H9 (cell line): Measurements from ENCODE around the gene RWDD4. TPM values are rescaled to one million over a fixed set of nuclear protein-coding genes. Genes with fewer than 3 reads are reported as not detected.

Source experiments
- DNase-seq: peaks from one replicate; pipeline ENCODE4 v3.0.0-alpha.2; 2017
- H2AFZ ChIP-seq: one replicate; pipeline ENCODE4 v1.6.1; 2013; ENCODE audit warnings: mild to moderate bottlenecking, low read length, control low read depth, moderate library complexity
- H2AK5ac ChIP-seq: 2 replicates; pipeline ENCODE4 v1.6.1; 2013; ENCODE audit warnings: low read length, control low read depth, mixed read lengths; ENCODE audit not compliant: insufficient read length
- H2BK120ac ChIP-seq: one replicate; pipeline ENCODE4 v1.6.1; 2013; ENCODE audit warnings: low read depth, mild to moderate bottlenecking, low read length, control low read depth, inconsistent platforms; ENCODE audit not compliant: poor library complexity, severe bottlenecking
- H2BK12ac ChIP-seq: 2 replicates; pipeline ENCODE4 v1.6.1; 2013; ENCODE audit warnings: low read length, control low read depth, mixed read lengths, low read depth; ENCODE audit not compliant: insufficient read length
- H2BK15ac ChIP-seq: 2 replicates; pipeline ENCODE4 v1.6.1; 2013; ENCODE audit warnings: low read depth, low read length, control low read depth
- H2BK20ac ChIP-seq: one replicate; pipeline ENCODE4 v1.6.1; 2013; ENCODE audit warnings: low read depth, mild to moderate bottlenecking, low read length, control low read depth, inconsistent platforms; ENCODE audit not compliant: poor library complexity, severe bottlenecking
- H2BK5ac ChIP-seq: 2 replicates; pipeline ENCODE4 v1.6.1; 2013; ENCODE audit warnings: low read length, control low read depth, mixed read lengths; ENCODE audit not compliant: insufficient read length
- H3K14ac ChIP-seq: 2 replicates; pipeline ENCODE4 v1.6.1; 2013; ENCODE audit warnings: low read length, control low read depth; ENCODE audit not compliant: insufficient read depth
- H3K18ac ChIP-seq: 2 replicates; pipeline ENCODE4 v1.6.1; 2013; ENCODE audit warnings: low read depth, mild to moderate bottlenecking, mixed read lengths, low read length, control low read depth; ENCODE audit not compliant: insufficient read length
- H3K23ac ChIP-seq: 2 replicates; pipeline ENCODE4 v1.6.1; 2013; ENCODE audit warnings: low read length, control low read depth, mixed read lengths, low read depth; ENCODE audit not compliant: insufficient read length
- H3K23me2 ChIP-seq: 2 replicates; pipeline ENCODE4 v1.6.1; 2013; ENCODE audit warnings: low read depth, mild to moderate bottlenecking, mixed read lengths, low read length, control low read depth; ENCODE audit not compliant: insufficient read length, poor library complexity, severe bottlenecking
- H3K27ac ChIP-seq: 2 replicates; pipeline ENCODE4 v1.5.1; 2013; ENCODE audit warnings: low read length, control low read depth, mixed read lengths, low read depth; ENCODE audit not compliant: insufficient read length
- H3K27me3 ChIP-seq: 2 replicates; pipeline ENCODE4 v1.6.1; 2013; ENCODE audit warnings: low read length, control low read depth, inconsistent platforms; ENCODE audit not compliant: insufficient read depth
- H3K4ac ChIP-seq: 2 replicates; pipeline ENCODE4 v1.6.1; 2013; ENCODE audit warnings: low read depth, mild to moderate bottlenecking, control low read depth, inconsistent platforms, low read length, moderate library complexity
- H3K4me1 ChIP-seq: 2 replicates; pipeline ENCODE4 v1.6.1; 2013; ENCODE audit warnings: low read length, control low read depth, inconsistent platforms; ENCODE audit not compliant: insufficient read depth
- H3K4me2 ChIP-seq: 2 replicates; pipeline ENCODE4 v1.6.1; 2013; ENCODE audit warnings: low read length, control low read depth, mixed read lengths; ENCODE audit not compliant: insufficient read length, insufficient read depth
- H3K56ac ChIP-seq: 2 replicates; pipeline ENCODE4 v1.6.1; 2013; ENCODE audit warnings: low read depth, mild to moderate bottlenecking, mixed read lengths, low read length, control low read depth; ENCODE audit not compliant: insufficient read length
- H3K79me1 ChIP-seq: 2 replicates; pipeline ENCODE4 v1.6.1; 2013; ENCODE audit warnings: low read depth, mild to moderate bottlenecking, moderate library complexity, low read length, control low read depth, inconsistent platforms; ENCODE audit not compliant: insufficient read depth, poor library complexity, severe bottlenecking
- H3K79me2 ChIP-seq: 2 replicates; pipeline ENCODE4 v1.6.1; 2013; ENCODE audit warnings: low read length, control low read depth, inconsistent platforms; ENCODE audit not compliant: insufficient read depth
- H3K9ac ChIP-seq: 2 replicates; pipeline ENCODE4 v1.6.1; 2013; ENCODE audit warnings: low read length, control low read depth, mixed read lengths; ENCODE audit not compliant: insufficient read length; ENCODE audit errors: extremely low read depth
- H3K9me3 ChIP-seq: one replicate; pipeline ENCODE4 v1.6.1; 2013; ENCODE audit warnings: low read depth, low read length, inconsistent platforms; ENCODE audit not compliant: control insufficient read depth
- H3T11ph ChIP-seq: one replicate; pipeline ENCODE4 v1.6.1; 2013; ENCODE audit warnings: mild to moderate bottlenecking, low read length, control low read depth, inconsistent platforms
- H4K20me1 ChIP-seq: one replicate; pipeline ENCODE4 v1.6.1; 2013; ENCODE audit not compliant: control insufficient read depth, insufficient read length, insufficient read depth
- H4K5ac ChIP-seq: 2 replicates; pipeline ENCODE4 v1.6.1; 2013; ENCODE audit warnings: low read depth, mild to moderate bottlenecking, mixed read lengths, low read length, control low read depth; ENCODE audit not compliant: insufficient read length
- H4K8ac ChIP-seq: replicated peaks from 2 replicates; pipeline ENCODE4 v1.6.1; 2013; ENCODE audit warnings: low read length, control low read depth, mixed read lengths, low read depth; ENCODE audit not compliant: insufficient read length
- H4K91ac ChIP-seq: 2 replicates; pipeline ENCODE4 v1.6.1; 2013; ENCODE audit warnings: low read depth, mild to moderate bottlenecking, moderate library complexity, mixed read lengths, low read length, control low read depth; ENCODE audit not compliant: insufficient read length
- H3K27ac Mint-ChIP-seq, 3 experiments: 2 replicates in 2 of 3; 3 replicates in 1 of 3; pipeline ENCODE4 v1.8.0; 2020 to 2021; ENCODE audit warnings: mixed read lengths in 3 of 3, mild to moderate bottlenecking in 1 of 3, moderate library complexity in 1 of 3
- H3K27me3 Mint-ChIP-seq: 2 replicates; pipeline ENCODE4 v1.8.0; 2021; ENCODE audit warnings: low read depth, mild to moderate bottlenecking, moderate library complexity, mixed read lengths
- H3K36me3 Mint-ChIP-seq, 3 experiments: 2 replicates in 2 of 3; 3 replicates in 1 of 3; pipeline ENCODE4 v1.8.0; 2020 to 2021; ENCODE audit warnings: low read depth in 3 of 3, mixed read lengths in 3 of 3; ENCODE audit not compliant: insufficient read depth in 1 of 3
- H3K4me1 Mint-ChIP-seq, 2 experiments: 2 replicates each; pipeline ENCODE4 v1.8.0; 2020; ENCODE audit warnings: mixed read lengths in 2 of 2
- H3K4me3 Mint-ChIP-seq, 2 experiments: 2 replicates in 1 of 2; 3 replicates in 1 of 2; pipeline ENCODE4 v1.8.0; 2020 to 2021; ENCODE audit warnings: mild to moderate bottlenecking in 2 of 2, mixed read lengths in 2 of 2, moderate library complexity in 1 of 2
- H3K9me3 Mint-ChIP-seq, 2 experiments: 2 replicates in 1 of 2; 3 replicates in 1 of 2; pipeline ENCODE4 v1.8.0; 2020; ENCODE audit warnings: mild to moderate bottlenecking in 2 of 2, mixed read lengths in 2 of 2, moderate library complexity in 1 of 2
- WGBS: extraction: QIAGEN DNeasy Blood & Tissue Kit; methylation state at CpG from one replicate; pipeline ENCODE4 v1.1.7; 2013; ENCODE audit warnings: missing lambda C conversion rate, low lambda C conversion rate, mixed read lengths; ENCODE audit not compliant: insufficient read length; ENCODE audit errors: extremely low coverage; 5-methylcytosine and 5-hydroxymethylcytosine counted together
- total RNA-seq: library from RNA; stranded (reverse); gene quantifications from 2 replicates; pipeline ENCODE4 v1.2.1, GENCODE V29; 2021
- TF ChIP-seq, protein P1 (sequence below): fragments of 200-600 bp; sonication (generic); conservative IDR thresholded peaks from 3 replicates; pipeline ENCODE4 v1.8.0; 2021; ENCODE audit warnings: antibody characterized with exemption, mild to moderate bottlenecking

Gene RWDD4
- total RNA-seq, 1 experiment from 2014 or later = 17.8 TPM

DNA sequence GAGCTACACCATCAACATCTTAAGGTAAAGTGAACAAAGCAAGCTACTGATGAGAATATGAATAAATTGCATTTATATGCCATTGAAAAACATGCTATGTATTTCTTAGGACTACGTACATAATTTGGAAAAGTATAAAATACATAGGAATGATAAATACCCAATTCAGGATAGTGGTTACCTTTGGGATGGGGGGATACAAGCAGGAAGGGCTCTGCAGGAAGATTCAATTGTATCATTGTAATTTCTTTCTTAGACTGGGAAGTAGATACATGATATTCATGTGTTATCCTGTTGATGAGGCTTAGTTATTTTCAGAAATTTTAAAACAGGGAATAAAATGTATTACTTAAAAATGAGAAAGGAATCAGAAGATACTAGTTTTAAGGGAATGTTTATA, 43.5 kb upstream of the RWDD4 start:
- no CpG with 5 or more reads among the region's 1 CpG for WGBS
- no peak overlapping the region for H2BK120ac ChIP-seq
- H3K18ac ChIP-seq = no peak overlapping the region
- no peak overlapping the region for H3K56ac ChIP-seq
- H3K9me3 ChIP-seq = no peaks in the 10 kb centered on the region
- H2AFZ ChIP-seq = no peak overlapping the region
- H3K27ac Mint-ChIP-seq = no peak overlapping the region
- H3K4ac ChIP-seq = no peak overlapping the region
- H3K4me1 Mint-ChIP-seq = no peaks in the 10 kb centered on the region; a peak in 1 of 4 replicates
- H2BK5ac ChIP-seq = no peak overlapping the region
- H3T11ph ChIP-seq = no peak overlapping the region
- TF ChIP-seq, protein P1, sequence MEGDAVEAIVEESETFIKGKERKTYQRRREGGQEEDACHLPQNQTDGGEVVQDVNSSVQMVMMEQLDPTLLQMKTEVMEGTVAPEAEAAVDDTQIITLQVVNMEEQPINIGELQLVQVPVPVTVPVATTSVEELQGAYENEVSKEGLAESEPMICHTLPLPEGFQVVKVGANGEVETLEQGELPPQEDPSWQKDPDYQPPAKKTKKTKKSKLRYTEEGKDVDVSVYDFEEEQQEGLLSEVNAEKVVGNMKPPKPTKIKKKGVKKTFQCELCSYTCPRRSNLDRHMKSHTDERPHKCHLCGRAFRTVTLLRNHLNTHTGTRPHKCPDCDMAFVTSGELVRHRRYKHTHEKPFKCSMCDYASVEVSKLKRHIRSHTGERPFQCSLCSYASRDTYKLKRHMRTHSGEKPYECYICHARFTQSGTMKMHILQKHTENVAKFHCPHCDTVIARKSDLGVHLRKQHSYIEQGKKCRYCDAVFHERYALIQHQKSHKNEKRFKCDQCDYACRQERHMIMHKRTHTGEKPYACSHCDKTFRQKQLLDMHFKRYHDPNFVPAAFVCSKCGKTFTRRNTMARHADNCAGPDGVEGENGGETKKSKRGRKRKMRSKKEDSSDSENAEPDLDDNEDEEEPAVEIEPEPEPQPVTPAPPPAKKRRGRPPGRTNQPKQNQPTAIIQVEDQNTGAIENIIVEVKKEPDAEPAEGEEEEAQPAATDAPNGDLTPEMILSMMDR = no peak
- H3K4me1 ChIP-seq = no peaks in the 10 kb centered on the region
- H3K79me1 ChIP-seq = no peaks in the 10 kb centered on the region
- H4K5ac ChIP-seq = no peak overlapping the region
- no peak overlapping the region for H2BK20ac ChIP-seq
- no peak overlapping the region for H3K23ac ChIP-seq
- H3K27me3 ChIP-seq = no peaks in the 10 kb centered on the region
- H3K9ac ChIP-seq = no peak overlapping the region
- no peak overlapping the region for H3K4me2 ChIP-seq
- H3K79me2 ChIP-seq = no peaks in the 10 kb centered on the region
- H4K20me1 ChIP-seq = no peaks in the 10 kb centered on the region
- H4K91ac ChIP-seq = no peak overlapping the region
- no peak overlapping the region for H2BK15ac ChIP-seq
- no peak overlapping the region for H3K4me3 Mint-ChIP-seq
- H3K36me3 Mint-ChIP-seq = peaks cover 56 to 86% (median 84%) of the 10 kb centered on the region in 3 experiments
- no peak overlapping the region for H3K14ac ChIP-seq
- H4K8ac ChIP-seq = no peak overlapping the region
- no peak overlapping the region for H2BK12ac ChIP-seq
- no peaks in the 10 kb centered on the region; a peak in 1 of 5 replicates for H3K9me3 Mint-ChIP-seq
- no peak overlapping the region for H3K27ac ChIP-seq
- H3K27me3 Mint-ChIP-seq = no peaks in the 10 kb centered on the region
- no peak for DNase-seq
- no peak overlapping the region for H2AK5ac ChIP-seq
- no peaks in the 10 kb centered on the region for H3K23me2 ChIP-seq
